GM08714 (cell line): ENCODE measurements around the gene HCAR2.
"Not testable (repeated sequence)": the region's sequence is repeated elsewhere in the genome, so short reads cannot be mapped to it uniquely, and the experiment has no call there.

Source experiments
- H3K4me3 ChIP-seq: fragments of 200-500 bp; sonication (Bioruptor generic); 2 replicates; pipeline ENCODE4 v1.5.1; 2014; ENCODE audit warnings: mild to moderate bottlenecking, low read length, inconsistent platforms
- ZNF274 ChIP-seq: IDR thresholded peaks from 2 replicates; pipeline ENCODE4 v1.6.1; 2012; ENCODE audit warnings: mild to moderate bottlenecking, low read depth, low read length

The HCAR2 gene

DNA sequence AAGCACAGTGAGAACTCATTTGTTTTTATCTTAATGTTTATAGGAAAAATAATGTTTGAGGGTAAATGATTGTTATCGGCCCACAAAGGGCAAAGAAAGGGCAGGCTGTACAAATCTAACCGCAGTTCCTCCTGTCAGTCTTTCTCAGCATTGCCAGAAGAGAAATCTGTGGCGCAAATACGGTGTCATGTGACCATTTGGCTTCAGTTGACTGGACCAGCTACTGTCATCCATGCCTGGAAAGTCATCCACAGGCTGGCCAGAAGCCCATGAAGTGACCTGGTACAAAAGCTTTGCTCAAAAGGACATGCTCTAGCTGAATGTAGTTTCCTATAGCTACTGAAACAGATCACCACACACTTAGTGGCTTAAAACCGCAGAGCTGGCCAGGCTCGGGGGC, 43.6 kb downstream of the HCAR2 start:
- H3K4me3 ChIP-seq: no peak overlapping the region
- no peak for TF ChIP-seq ZNF274

DNA sequence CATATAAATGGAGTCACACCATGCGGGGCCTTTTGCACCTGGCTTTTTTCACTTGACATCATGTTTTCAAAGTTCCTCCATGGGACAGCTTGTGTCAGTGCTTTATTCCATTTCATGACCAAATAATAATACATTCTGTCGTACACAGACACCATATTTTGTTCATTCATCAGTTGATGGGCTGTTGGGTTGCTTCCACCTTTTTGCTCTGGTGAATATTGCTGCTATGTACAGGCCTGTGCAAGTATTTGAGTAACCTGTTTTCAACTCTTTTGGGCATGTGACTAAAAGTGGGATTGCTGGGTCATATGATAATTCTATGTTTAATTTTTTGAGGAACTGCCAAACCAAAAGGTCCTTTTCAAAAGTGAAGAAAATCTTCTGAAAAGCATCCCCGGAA, 46.9 kb downstream of the HCAR2 start:
- no peak overlapping the region for H3K4me3 ChIP-seq
- TF ChIP-seq ZNF274: no peak

DNA sequence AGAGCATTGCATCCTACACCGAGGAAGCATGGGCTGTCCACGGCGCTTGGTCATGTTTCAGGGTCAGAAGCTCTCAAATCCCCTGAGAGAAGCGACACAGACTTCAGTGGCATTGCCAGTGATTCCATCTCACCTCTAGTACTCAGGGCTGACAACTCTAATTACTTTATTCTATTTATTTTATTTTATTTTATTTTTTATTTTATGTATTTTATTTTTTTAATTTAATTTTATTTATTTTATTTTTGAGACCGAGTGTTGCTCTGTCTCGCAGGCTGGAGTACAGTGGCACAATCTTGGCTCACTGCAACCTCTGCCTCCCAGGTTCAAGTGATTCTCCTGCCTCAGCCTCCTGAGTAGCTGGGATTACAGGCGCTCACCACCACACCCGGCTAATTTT, 49.9 kb downstream of the HCAR2 start:
- not testable (repeated sequence) for H3K4me3 ChIP-seq

DNA sequence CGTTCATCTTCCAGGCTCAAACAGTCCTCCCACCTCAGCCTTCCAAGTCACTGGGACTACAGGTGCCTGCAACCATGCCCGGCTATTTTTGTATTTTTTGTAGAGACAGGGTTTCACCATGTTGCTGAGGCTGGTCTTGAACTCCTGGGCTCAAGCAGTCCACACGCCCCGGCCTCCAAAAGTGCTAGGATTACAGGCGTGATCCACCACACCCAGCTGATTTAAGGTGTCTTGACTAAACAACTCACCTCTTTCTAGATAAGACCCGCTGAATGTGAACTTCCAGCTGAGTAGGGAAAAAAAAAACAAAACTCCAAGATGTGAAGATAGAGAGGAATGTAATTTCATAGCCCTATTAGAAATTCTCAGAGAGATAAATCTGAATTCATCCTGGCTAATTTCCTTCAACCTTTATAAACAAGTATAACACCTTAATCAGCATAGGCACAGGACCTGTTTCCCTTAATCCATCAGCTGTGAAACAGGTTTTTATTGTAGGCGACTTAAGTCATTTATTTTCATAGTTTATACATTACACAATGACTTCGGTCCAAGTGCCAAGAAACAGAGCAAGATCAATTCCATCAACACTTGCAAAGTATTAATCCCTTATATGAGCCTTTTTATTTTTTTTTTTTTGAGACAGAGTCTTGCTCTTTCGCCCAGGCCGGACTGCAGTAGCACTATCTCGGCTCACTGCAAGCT, 51.5 kb downstream of the HCAR2 start:
- no peak for TF ChIP-seq ZNF274
- no peak overlapping the region for H3K4me3 ChIP-seq
